GM18517 (cell line): ENCODE data around the gene BPTF.
"Not testable (repeated sequence)": the region's sequence is repeated elsewhere in the genome, so short reads cannot be mapped to it uniquely, and the experiment has no call there.

Experiments used
- ATAC-seq: cut with Tn5 transposase; IDR thresholded peaks from one replicate; pipeline ENCODE4 v1.9.1; 2021; ENCODE audit warnings: mild to moderate bottlenecking, moderate library complexity; ENCODE audit not compliant: unreplicated experiment

Gene BPTF

DNA sequence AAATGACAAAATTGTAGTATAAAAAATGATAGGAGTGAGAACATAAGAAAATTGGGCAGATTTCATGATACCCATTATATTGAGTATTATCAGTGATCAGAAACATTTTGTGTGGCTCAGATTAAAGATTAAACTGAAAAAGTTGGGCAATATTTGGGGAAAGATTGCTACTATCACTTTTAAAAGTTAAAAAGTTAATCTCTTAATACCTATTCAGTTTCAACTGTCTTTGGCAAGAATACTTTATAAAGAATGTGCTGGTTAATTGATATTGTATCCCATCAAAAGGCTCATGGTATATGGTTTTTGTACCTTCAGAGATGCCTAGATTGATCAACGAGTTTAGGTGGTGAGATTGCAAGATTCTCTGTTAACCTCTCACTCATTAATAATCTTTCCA lies 55.8 kb downstream of the BPTF start:
- no peak for ATAC-seq

DNA sequence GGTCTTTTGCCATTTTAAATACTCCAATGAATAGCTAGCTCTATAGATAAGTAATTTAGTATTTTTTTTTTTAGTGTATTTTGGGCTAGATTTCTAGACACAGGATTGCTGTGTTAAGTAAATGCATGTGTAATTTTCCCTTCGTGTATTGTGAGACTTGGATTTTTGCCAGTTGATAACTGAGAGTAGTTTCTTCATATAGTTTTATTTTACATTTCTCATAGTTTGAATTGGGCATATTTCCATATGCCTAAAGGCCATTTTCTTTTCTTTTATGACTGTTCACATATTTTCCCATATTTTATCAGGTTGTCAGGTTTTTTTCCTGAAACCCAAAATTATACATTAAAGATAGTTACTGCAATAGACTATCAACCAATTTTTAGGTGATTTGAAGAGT lies 59.4 kb downstream of the BPTF start:
- no peak for ATAC-seq

DNA sequence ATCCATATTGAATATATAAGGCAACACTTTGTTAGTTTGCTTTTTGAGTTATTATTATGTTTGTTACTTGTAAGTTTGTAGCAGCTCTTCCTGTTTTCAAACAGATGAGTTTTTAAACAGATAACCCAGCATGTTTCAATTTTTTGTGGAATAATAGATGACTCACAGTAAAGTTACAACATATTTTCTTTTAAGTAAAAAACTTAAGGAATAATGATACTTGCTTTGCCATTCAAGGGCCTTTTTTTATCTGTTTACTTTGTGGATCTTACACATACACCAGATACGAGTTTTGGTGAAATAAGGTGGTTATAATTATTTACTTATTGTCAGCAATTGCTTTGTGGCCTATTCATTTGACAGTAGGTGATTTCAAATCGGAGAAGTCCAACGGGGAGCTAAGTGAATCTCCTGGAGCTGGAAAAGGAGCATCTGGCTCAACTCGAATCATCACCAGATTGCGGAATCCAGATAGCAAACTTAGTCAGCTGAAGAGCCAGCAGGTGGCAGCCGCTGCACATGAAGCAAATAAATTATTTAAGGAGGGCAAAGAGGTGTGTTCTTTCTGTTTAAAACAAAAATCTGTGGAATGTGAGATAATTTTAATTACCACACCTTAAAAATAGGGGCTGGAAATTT lies 66.3 kb downstream of the BPTF start:
- no peak for ATAC-seq

DNA sequence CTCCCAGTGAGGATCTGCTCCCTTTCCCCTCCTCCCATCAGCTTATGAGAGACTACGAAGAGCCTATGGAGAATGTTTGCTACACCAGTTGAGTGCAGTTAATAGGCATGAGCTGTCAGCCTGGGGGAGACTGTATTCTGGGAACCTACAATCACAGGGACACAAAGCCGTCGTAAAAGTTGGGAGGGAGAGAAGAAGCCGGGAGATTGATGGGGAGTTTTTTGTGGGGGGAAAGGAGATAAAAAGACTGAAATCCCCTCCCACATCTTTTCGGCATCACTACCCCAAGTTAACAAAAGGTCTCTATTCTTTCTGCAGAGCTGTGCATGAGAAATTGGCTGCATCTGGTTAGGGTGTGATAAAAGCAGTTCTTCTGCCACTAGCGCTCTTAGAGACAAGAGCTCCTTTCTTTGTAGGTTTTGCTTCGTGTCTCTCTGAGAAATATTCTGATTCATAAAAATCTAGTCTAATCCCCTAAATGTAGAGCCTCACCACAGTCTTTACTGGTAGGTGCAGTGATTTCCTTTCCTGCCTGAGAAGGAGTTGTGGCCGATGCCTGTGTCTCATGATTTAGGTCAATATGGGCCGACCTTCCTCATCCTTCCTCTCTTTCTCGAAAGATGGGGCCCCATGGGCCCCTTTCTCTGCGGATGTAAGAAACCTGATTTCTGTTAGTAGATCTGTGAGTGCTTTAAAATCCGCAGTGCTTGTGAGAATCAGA lies 77.4 kb downstream of the BPTF start:
- ATAC-seq = no peak

DNA sequence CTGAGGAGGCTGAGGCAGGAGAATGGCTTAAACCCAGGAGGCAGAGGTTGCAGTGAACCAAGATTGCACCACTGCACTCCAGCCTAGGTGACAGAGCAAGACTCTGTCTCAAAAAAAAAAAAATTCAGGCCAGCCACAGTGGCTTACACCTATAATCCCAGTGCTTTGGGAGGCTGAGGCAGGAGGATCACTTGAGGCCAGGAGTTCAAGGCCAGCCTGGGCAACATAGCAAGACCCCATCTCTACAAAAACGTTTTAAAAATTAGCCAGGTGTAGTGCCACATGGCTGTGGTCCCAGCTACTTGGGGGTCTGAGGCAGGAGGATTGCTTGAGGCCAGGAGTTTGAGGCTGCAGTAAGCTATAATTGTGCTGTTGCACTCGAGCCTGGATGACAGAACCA lies 80.0 kb downstream of the BPTF start:
- ATAC-seq = not testable (repeated sequence)

- ATAC-seq = not testable (repeated sequence)
Measured at GRCh38 chr17:67910117-67910803, 85.0 kb downstream of the BPTF start.

DNA sequence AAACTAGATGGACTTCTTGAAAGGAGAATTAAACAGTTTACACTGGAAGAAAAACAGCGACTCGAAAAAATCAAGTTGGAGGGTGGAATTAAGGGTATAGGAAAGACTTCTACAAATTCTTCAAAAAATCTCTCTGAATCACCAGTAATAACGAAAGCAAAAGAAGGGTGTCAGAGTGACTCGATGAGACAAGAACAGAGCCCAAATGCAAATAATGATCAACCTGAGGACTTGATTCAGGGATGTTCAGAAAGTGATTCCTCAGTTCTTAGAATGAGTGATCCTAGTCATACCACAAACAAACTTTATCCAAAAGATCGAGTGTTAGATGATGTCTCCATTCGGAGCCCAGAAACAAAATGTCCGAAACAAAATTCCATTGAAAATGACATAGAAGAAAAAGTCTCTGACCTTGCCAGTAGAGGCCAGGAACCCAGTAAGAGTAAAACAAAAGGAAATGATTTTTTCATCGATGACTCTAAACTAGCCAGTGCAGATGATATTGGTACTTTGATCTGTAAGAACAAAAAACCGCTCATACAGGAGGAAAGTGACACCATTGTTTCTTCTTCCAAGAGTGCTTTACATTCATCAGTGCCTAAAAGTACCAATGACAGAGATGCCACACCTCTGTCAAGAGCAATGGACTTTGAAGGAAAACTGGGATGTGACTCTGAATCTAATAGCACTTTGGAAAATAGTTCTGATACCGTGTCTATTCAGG lies 85.9 kb downstream of the BPTF start:
- no peak for ATAC-seq

- no peak for ATAC-seq
Measured at GRCh38 chr17:67912088-67912487, 86.8 kb downstream of the BPTF start.

GRCh38 chr17:67912656-67913055 lies 87.4 kb downstream of the BPTF start:
- no peak for ATAC-seq

DNA sequence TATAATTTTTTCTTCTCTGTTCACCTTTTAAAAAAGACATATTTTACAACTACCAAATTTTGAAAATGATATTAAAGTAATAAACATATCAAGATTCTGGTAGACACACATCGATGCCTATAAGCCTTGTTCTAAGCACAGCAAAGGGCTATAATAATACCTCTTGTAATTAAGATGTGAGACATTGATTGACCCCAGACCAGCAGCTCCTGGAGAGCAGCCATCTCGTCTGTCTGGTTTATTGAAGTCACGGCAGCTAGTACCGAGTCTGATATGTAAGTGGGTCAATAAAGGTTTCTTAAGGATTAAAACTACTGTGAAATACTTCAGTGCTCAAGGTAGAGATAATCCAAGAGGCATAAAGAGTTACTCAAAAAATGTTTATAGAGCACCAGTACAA lies 94.9 kb downstream of the BPTF start:
- ATAC-seq = no peak

- ATAC-seq = no peak
Measured at GRCh38 chr17:67922503-67922902, 97.2 kb downstream of the BPTF start.

GRCh38 chr17:67928842-67929241 lies 103.5 kb downstream of the BPTF start:
- ATAC-seq = not testable (repeated sequence)

- no peak for ATAC-seq
Measured at GRCh38 chr17:67931227-67931626, 105.9 kb downstream of the BPTF start.

DNA sequence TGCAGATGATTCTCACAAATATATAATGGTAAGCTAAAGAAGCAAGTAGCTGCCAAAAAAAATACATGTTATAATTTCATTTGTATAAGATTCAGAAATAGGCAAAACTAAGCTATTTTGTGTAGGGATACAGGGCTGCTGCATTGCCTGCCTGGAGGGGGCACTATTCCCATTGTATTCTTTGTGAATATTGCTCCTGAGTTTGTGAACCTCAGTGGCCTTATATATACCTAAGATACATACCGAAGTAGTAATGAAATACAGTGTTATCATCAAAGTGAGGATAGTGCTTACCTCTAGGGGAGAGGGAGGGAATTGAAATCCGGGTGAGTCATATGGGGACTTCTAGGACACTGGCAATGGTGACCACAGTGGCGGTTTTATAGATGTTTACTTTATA lies 117.5 kb downstream of the BPTF start:
- no peak for ATAC-seq

GRCh38 chr17:67944035-67944434 lies 118.7 kb downstream of the BPTF start:
- no peak for ATAC-seq

- ATAC-seq = no peak
Measured at GRCh38 chr17:67946513-67946912, 121.2 kb downstream of the BPTF start.

DNA sequence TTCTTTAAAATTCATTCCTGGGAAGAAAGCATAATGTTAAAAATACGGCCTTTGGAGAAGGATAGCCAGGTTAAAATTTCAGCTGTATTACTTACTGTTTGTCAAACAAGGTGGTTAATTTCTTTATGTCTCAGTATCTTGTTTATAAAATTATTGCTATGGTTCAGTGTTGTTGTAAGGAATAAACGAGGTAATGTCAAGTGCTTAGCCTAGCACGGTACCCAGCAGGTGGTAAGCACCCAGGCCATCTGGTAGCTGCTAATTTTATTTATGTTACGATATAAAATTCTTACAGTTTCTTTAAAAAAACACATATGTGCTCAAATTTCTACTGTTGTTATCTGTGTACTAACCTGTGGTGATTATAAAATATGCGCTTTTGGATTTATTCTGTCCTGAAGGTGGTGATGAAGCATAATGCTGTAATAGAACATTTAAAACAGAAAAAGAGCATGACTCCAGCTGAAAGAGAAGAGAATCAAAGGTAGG lies 122.1 kb downstream of the BPTF start:
- no peak for ATAC-seq

DNA sequence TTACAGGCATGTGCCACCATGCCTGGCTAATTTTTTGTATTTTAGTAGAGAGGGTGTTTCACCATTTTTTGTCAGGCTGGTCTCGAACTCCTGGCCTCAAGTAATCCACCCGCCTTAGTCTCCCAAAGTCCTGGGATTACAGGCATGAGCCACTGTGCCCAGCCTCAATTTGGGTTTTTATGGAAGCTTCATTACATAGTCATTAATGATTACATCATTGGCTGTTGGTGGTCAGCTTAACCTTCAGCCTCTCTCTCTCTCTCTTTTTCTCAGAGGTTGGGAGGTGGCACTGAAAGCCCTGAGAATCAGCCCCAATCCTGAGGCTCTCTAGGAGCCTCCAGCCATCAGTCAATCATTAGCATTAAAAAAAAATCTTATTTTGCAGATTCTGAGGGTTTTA lies 125.6 kb downstream of the BPTF start:
- ATAC-seq = no peak

DNA sequence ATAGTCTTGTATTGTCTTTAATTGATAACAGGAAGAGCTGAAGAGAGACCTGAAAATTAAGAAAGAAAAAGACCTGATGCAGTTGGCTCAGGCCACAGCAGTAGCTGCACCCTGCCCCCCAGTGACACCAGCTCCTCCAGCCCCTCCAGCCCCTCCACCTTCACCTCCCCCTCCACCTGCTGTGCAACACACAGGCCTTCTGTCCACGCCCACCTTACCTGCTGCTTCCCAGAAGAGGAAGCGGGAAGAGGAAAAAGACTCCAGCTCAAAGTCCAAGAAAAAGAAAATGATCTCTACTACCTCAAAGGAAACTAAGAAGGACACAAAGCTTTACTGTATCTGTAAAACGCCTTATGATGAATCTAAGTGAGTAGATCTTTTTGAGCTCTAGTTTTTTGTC lies 134.2 kb downstream of the BPTF start:
- no peak for ATAC-seq

GRCh38 chr17:67960276-67960675 lies 135.0 kb downstream of the BPTF start:
- not testable (repeated sequence) for ATAC-seq

DNA sequence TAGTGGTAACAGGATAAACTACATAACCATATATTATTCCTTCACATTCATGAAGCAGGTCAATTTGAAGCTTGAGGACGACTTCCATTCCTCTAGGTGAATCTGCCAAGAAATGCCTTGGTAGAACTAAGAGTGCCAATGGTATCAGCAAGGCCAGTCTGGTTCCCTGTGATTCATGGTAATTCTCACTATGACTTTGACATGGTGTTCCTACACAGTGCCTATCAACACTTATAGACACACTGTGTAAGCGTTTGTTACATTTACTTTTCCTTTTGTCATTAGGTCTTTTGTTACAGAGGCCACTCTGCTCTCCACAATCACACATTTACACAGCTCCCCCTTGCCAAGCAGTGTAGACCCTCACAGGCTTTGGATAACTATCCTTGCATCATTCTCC lies 136.9 kb downstream of the BPTF start:
- ATAC-seq = not testable (repeated sequence)
